IMR-90 (cell line): ENCODE data around the gene SH3RF3. TPM values are rescaled to one million over a fixed set of nuclear protein-coding genes. Genes with fewer than 3 reads are reported as not detected.

Experiments used
- ATAC-seq: fragments of 200-7000 bp; cut with Tn5 transposase; 2 replicates; pipeline ENCODE4 v1.9.1; 2020; ENCODE audit warnings: low read depth, mild to moderate bottlenecking, moderate library complexity
- BruUV-seq: library from RNA; stranded (reverse); fragments of 400-500 nt; replicated peaks from 2 replicates; lab custom pipeline; 2021; lab: Mats Ljungman, UMichigan
- CTCF ChIA-PET: fragments of 300-600 bp; formaldehyde crosslinking; extraction: SDS; loops from one replicate; lab custom pipeline; 2021; ENCODE audit warnings: antibody characterized with exemption; lab: Yijun Ruan, JAX
- POLR2A ChIA-PET: fragments of 300-600 bp; sonication (Branson Sonifier 250); formaldehyde crosslinking; loops from one replicate; lab custom pipeline; 2022; ENCODE audit warnings: antibody characterized with exemption; ENCODE audit not compliant: unreplicated experiment; lab: Charles Lee
- DNase-seq: peaks from one replicate; pipeline ENCODE4 v3.0.0; 2013
- H2AFZ ChIP-seq: replicated peaks from 2 replicates; pipeline ENCODE3; 2013; ENCODE audit warnings: low read length, mild to moderate bottlenecking; ENCODE audit not compliant: poor library complexity
- H2AK5ac ChIP-seq: 2 replicates; pipeline ENCODE4 v1.6.1; 2013; ENCODE audit warnings: low read depth, low read length, inconsistent platforms
- H2AK9ac ChIP-seq: replicated peaks from 2 replicates; pipeline ENCODE3; 2013; ENCODE audit warnings: mild to moderate bottlenecking, low read depth, low read length, moderate library complexity; ENCODE audit not compliant: poor library complexity
- H2BK120ac ChIP-seq: 2 replicates; pipeline ENCODE4 v1.6.1; 2013; ENCODE audit warnings: low read depth, low read length, inconsistent platforms
- H2BK15ac ChIP-seq: 3 replicates; pipeline ENCODE4 v1.6.1; 2013; ENCODE audit warnings: low read depth, low read length, inconsistent platforms
- H2BK20ac ChIP-seq: 2 replicates; pipeline ENCODE4 v1.6.1; 2013; ENCODE audit warnings: low read depth, mild to moderate bottlenecking, inconsistent platforms, low read length, moderate library complexity
- H2BK5ac ChIP-seq: 2 replicates; pipeline ENCODE4 v1.6.1; 2013; ENCODE audit warnings: mild to moderate bottlenecking, low read depth, low read length, inconsistent platforms; ENCODE audit not compliant: poor library complexity, severe bottlenecking
- H3K14ac ChIP-seq: replicated peaks from 2 replicates; pipeline ENCODE4 v1.6.1; 2013; ENCODE audit warnings: low read depth, low read length, inconsistent platforms
- H3K18ac ChIP-seq: 2 replicates; pipeline ENCODE4 v1.6.1; 2013; ENCODE audit warnings: low read depth, low read length, control low read depth
- H3K23ac ChIP-seq: 2 replicates; pipeline ENCODE4 v1.6.1; 2013; ENCODE audit warnings: low read depth, low read length, inconsistent platforms
- H3K27ac ChIP-seq: 2 replicates; pipeline ENCODE4 v1.5.1; 2013; ENCODE audit warnings: mild to moderate bottlenecking, control low read depth, low read length; ENCODE audit not compliant: insufficient read depth
- H3K27me3 ChIP-seq: 2 replicates; pipeline ENCODE4 v1.6.1; 2013; ENCODE audit warnings: low read length; ENCODE audit not compliant: control insufficient read depth, insufficient read depth
- H3K36me3 ChIP-seq: 2 replicates; pipeline ENCODE4 v1.6.1; 2013; ENCODE audit warnings: low read length, mixed read lengths; ENCODE audit not compliant: control insufficient read depth, insufficient read depth
- H3K4ac ChIP-seq: 2 replicates; pipeline ENCODE4 v1.6.1; 2013; ENCODE audit warnings: low read depth, low read length, inconsistent platforms
- H3K4me1 ChIP-seq: 2 replicates; pipeline ENCODE4 v1.6.1; 2013; ENCODE audit warnings: low read length, mixed read lengths; ENCODE audit not compliant: control insufficient read depth, insufficient read depth
- H3K4me2 ChIP-seq: 2 replicates; pipeline ENCODE4 v1.6.1; 2013; ENCODE audit warnings: low read depth, mild to moderate bottlenecking, control low read depth, low read length, moderate library complexity
- H3K4me3 ChIP-seq: 2 replicates; pipeline ENCODE4 v1.5.1; 2013; ENCODE audit warnings: low read depth, mild to moderate bottlenecking, control low read depth, low read length, moderate library complexity; ENCODE audit not compliant: insufficient read depth
- H3K56ac ChIP-seq: 2 replicates; pipeline ENCODE4 v1.6.1; 2013; ENCODE audit warnings: low read length, inconsistent platforms; ENCODE audit not compliant: insufficient read depth; ENCODE audit errors: extremely low read depth
- H3K79me1 ChIP-seq, 2 experiments: 2 replicates each; pipeline ENCODE4 v1.6.1; 2013; ENCODE audit warnings: low read length in 2 of 2, inconsistent platforms in 1 of 2, low read depth in 1 of 2
- H3K9ac ChIP-seq: 2 replicates; pipeline ENCODE4 v1.6.1; 2013; ENCODE audit warnings: low read depth, low read length, control low read depth
- H3K9me1 ChIP-seq: 2 replicates; pipeline ENCODE4 v1.6.1; 2013; ENCODE audit warnings: low read length, inconsistent platforms; ENCODE audit not compliant: insufficient read depth
- H3K9me3 ChIP-seq: 2 replicates; pipeline ENCODE4 v1.6.1; 2013; ENCODE audit warnings: low read length; ENCODE audit not compliant: control insufficient read depth, insufficient read depth
- H4K20me1 ChIP-seq: 2 replicates; pipeline ENCODE4 v1.6.1; 2013; ENCODE audit warnings: low read length, inconsistent platforms; ENCODE audit not compliant: insufficient read depth
- H4K5ac ChIP-seq: 2 replicates; pipeline ENCODE4 v1.6.1; 2013; ENCODE audit warnings: mild to moderate bottlenecking, low read depth, low read length, control low read depth
- H4K8ac ChIP-seq, 2 experiments: 2 replicates each; pipeline ENCODE4 v1.6.1; 2013; ENCODE audit warnings: low read depth in 2 of 2, low read length in 2 of 2, control low read depth in 1 of 2, inconsistent platforms in 1 of 2
- H4K91ac ChIP-seq: 2 replicates; pipeline ENCODE4 v1.6.1; 2013; ENCODE audit warnings: low read depth, low read length, inconsistent platforms; ENCODE audit not compliant: insufficient read depth
- BHLHE40 ChIP-seq: fragments of 150-350 bp; IDR thresholded peaks from 2 replicates; pipeline ENCODE4 v1.6.1; 2016; ENCODE audit warnings: mild to moderate bottlenecking, low read depth, low read length
- CEBPB ChIP-seq: IDR thresholded peaks from 2 replicates; pipeline ENCODE4 v1.6.1; 2012; ENCODE audit warnings: low read depth, low read length, improper control_type of control experiment
- CHD1 ChIP-seq: IDR thresholded peaks from 2 replicates; pipeline ENCODE4 v1.6.1; 2012; ENCODE audit warnings: low read depth, low read length, improper control_type of control experiment
- FOS ChIP-seq: fragments of 150-350 bp; IDR thresholded peaks from 2 replicates; pipeline ENCODE4 v1.6.1; 2016; ENCODE audit warnings: low read depth, low read length
- MAFK ChIP-seq: IDR thresholded peaks from 2 replicates; pipeline ENCODE4 v1.6.1; 2012; ENCODE audit warnings: low read depth, low read length, improper control_type of control experiment
- MAZ ChIP-seq: IDR thresholded peaks from 2 replicates; pipeline ENCODE4 v1.6.1; 2012; ENCODE audit warnings: low read depth, mild to moderate bottlenecking, low read length, improper control_type of control experiment, moderate library complexity, borderline replicate concordance
- MXI1 ChIP-seq: IDR thresholded peaks from 2 replicates; pipeline ENCODE4 v1.6.1; 2012; ENCODE audit warnings: low read depth, mild to moderate bottlenecking, low read length, moderate library complexity, borderline replicate concordance
- NFE2L2 ChIP-seq: fragments of 150-350 bp; IDR thresholded peaks from 2 replicates; pipeline ENCODE4 v1.6.1; 2016; ENCODE audit warnings: low read depth, mild to moderate bottlenecking, low read length
- POLR2A ChIP-seq: IDR thresholded peaks from 2 replicates; pipeline ENCODE4 v1.6.1; 2012; ENCODE audit warnings: mild to moderate bottlenecking, low read depth, low read length
- RAD21 ChIP-seq: IDR thresholded peaks from 2 replicates; pipeline ENCODE4 v1.6.1; 2012; ENCODE audit warnings: low read length, improper control_type of control experiment
- RCOR1 ChIP-seq: IDR thresholded peaks from 2 replicates; pipeline ENCODE4 v1.6.1; 2012; ENCODE audit warnings: mild to moderate bottlenecking, low read length, improper control_type of control experiment; ENCODE audit not compliant: insufficient replicate concordance
- RFX5 ChIP-seq: IDR thresholded peaks from 2 replicates; pipeline ENCODE4 v1.8.0; 2012; ENCODE audit warnings: low read depth, mild to moderate bottlenecking, low read length, moderate library complexity
- USF2 ChIP-seq: fragments of 150-350 bp; IDR thresholded peaks from 2 replicates; pipeline ENCODE4 v1.6.1; 2017; ENCODE audit warnings: mild to moderate bottlenecking, antibody characterized with exemption, low read length, low read depth
- WGBS, 2 experiments: methylation state at CpG; one replicate each; pipeline versions ENCODE4 v1.1.5 to v1.1.7; 2013; ENCODE audit warnings: missing lambda C conversion rate in 2 of 2; ENCODE audit not compliant: insufficient read length in 1 of 2; ENCODE audit errors: extremely low coverage in 2 of 2; 5-methylcytosine and 5-hydroxymethylcytosine counted together
- dilution Hi-C: fragments of 300-500 bp; cut with HindIII; formaldehyde crosslinking; loops from one replicate; pipeline ENCODE4 v1.14.3; 2018; ENCODE audit warnings: low sequenced_read_pairs; ENCODE audit not compliant: unreplicated experiment
- in situ Hi-C: fragments of 300-500 bp; cut with MboI; formaldehyde crosslinking; loops from 3 replicates; pipeline ENCODE4 v1.14.3; 2019; ENCODE audit warnings: low sequenced_read_pairs, inconsistent platforms, mixed read lengths
- intact Hi-C: fragments of 100-400 bp; cut with micrococcal nuclease; formaldehyde crosslinking; loops from 2 replicates; pipeline ENCODE4 v1.10.0; 2022
- polyA plus RNA-seq, 3 experiments: library from polyadenylated mRNA; depleted of rRNA; stranded (reverse); fragments of >200 nt; gene quantifications; 2 replicates each; pipeline ENCODE4 v1.2.3, GENCODE V29; 2012; ENCODE audit warnings: low replicate concordance in 1 of 3
- total RNA-seq: library from RNA; depleted of rRNA; stranded (reverse); fragments of >200 nt; gene quantifications from 2 replicates; pipeline ENCODE4 v1.2.3, GENCODE V29; 2012
- TF ChIP-seq, protein P1 (sequence below): conservative IDR thresholded peaks from 2 replicates; pipeline ENCODE4 v1.5.1; 2012; ENCODE audit warnings: mild to moderate bottlenecking, low read depth, low read length, improper control_type of control experiment
- TF ChIP-seq, protein P2 (sequence below): fragments of 150-350 bp; IDR thresholded peaks from 2 replicates; pipeline ENCODE4 v1.6.1; 2016; ENCODE audit warnings: low read depth, mild to moderate bottlenecking, low read length, moderate library complexity, borderline replicate concordance

Gene SH3RF3
- total and polyA plus RNA-seq, 2 of the 4 experiments (the other 2 are of a cell fraction): 3.4 to 5.3 TPM

DNA sequence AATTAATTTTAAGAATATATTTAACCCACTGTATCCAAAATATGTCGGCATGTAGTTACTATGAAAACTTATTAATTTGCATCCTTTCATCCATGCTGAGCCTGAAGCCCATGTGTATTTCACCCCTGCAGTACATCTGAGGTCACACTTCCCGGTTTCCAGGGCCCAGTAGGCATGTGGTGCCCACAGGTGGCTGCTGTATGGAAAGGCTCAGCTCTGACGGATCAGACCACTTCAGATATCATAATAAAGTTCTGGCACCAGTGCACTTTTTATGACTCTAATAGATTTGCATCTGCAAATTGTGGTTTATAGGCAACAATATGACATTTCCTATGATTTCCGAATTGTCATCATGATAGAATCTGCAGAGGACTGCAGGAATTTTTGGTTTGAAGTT is 22.5 kb downstream of the SH3RF3 start:
- Histone ChIP-seq H3K27ac (no peak overlapping the region), H2AK9ac (no peak overlapping the region), H3K14ac (no peak overlapping the region), H2BK20ac (no peak overlapping the region), H3K4ac (no peak overlapping the region), H4K5ac (no peak overlapping the region), H4K20me1 (peaks cover 95% of the 10 kb centered on the region), H3K9me3 (no peaks in the 10 kb centered on the region), H3K18ac (no peak overlapping the region), H3K27me3 (no peaks in the 10 kb centered on the region), H3K56ac (no peak overlapping the region), H2BK120ac (no peak overlapping the region), H3K4me2 (no peak overlapping the region), H3K4me3 (no peak overlapping the region), H4K8ac (no peak overlapping the region), H2AFZ (no peak overlapping the region), H3K23ac (no peak overlapping the region), H2BK5ac (no peak overlapping the region), H3K9me1 (peaks cover 27% of the 10 kb centered on the region), H3K79me1 (peaks cover 68 to 93% of the 10 kb centered on the region in 2 experiments), H2BK15ac (no peak overlapping the region), H3K36me3 (no peaks in the 10 kb centered on the region), H3K9ac (no peak overlapping the region), H4K91ac (no peak overlapping the region), H3K4me1 (peaks cover 15% of the 10 kb centered on the region), H2AK5ac (no peak overlapping the region)
- dilution Hi-C loops: no loop called here
- DNase-seq (no peak), ATAC-seq (no peak)
- CTCF ChIA-PET: no interaction called here
- intact Hi-C loops: no loop called here
- POLR2A ChIA-PET: no interaction called here
- TF ChIP-seq, protein P1, sequence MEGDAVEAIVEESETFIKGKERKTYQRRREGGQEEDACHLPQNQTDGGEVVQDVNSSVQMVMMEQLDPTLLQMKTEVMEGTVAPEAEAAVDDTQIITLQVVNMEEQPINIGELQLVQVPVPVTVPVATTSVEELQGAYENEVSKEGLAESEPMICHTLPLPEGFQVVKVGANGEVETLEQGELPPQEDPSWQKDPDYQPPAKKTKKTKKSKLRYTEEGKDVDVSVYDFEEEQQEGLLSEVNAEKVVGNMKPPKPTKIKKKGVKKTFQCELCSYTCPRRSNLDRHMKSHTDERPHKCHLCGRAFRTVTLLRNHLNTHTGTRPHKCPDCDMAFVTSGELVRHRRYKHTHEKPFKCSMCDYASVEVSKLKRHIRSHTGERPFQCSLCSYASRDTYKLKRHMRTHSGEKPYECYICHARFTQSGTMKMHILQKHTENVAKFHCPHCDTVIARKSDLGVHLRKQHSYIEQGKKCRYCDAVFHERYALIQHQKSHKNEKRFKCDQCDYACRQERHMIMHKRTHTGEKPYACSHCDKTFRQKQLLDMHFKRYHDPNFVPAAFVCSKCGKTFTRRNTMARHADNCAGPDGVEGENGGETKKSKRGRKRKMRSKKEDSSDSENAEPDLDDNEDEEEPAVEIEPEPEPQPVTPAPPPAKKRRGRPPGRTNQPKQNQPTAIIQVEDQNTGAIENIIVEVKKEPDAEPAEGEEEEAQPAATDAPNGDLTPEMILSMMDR: no peak
- TF ChIP-seq MAZ: no peak
- TF ChIP-seq FOS: no peak
- TF ChIP-seq NFE2L2: no peak
- TF ChIP-seq USF2: no peak
- TF ChIP-seq MAFK: no peak
- TF ChIP-seq BHLHE40: no peak
- no peak for TF ChIP-seq RCOR1
- TF ChIP-seq, protein P2, sequence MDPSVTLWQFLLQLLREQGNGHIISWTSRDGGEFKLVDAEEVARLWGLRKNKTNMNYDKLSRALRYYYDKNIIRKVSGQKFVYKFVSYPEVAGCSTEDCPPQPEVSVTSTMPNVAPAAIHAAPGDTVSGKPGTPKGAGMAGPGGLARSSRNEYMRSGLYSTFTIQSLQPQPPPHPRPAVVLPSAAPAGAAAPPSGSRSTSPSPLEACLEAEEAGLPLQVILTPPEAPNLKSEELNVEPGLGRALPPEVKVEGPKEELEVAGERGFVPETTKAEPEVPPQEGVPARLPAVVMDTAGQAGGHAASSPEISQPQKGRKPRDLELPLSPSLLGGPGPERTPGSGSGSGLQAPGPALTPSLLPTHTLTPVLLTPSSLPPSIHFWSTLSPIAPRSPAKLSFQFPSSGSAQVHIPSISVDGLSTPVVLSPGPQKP: no peak
- no peak for TF ChIP-seq CEBPB
- no peak for TF ChIP-seq RAD21
- TF ChIP-seq POLR2A: no peak
- TF ChIP-seq CHD1: no peak
- no peak for TF ChIP-seq RFX5
- TF ChIP-seq MXI1: no peak
- no CpG with 5 or more reads among the region's 4 CpGs for WGBS, 2 experiments
- BruUV-seq: no TSS peak
- in situ Hi-C loops: no loop called here
